ENCODE data around the gene PALLD. TPM values are rescaled to one million over a fixed set of nuclear protein-coding genes. Genes with fewer than 3 reads are reported as not detected.

The PALLD gene
- total RNA-seq, 1 experiment from 2014 or later: 6.5 TPM

DNA sequence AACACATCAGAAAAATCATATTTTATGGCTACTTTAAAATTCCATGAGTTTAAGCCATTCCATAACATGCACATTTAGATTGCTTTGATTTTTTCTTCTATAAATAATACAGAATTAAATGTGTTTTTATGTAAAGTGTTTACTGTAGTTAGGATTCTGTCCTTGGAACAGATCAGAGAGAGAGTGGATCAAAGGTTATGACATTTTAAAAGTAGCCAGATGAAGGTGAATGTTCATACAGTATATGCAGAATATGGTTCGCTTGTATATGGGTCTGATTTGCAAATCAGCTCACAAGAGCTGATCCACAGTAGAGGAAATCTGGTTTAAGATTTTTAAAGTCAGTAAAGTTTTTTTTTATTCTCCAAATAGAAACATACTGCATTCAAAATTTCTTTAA is 7.2 kb upstream of the PALLD start:
- in situ Hi-C loops (cut with HindIII; ENCODE audit: low pct_unique_long_range_greater_than_20kb, low sequenced_read_pairs) (no loop called here), intact Hi-C loops (cut with micrococcal nuclease; ENCODE audit: unreplicated experiment) (no loop called here)
- ATAC-seq: no peak
- no TSS peak for BruUV-seq (replicated peaks)
- CTCF ChIA-PET: no interaction called here
- H3K27me3 ChIP-seq (ENCODE audit: control insufficient read depth, insufficient read depth, low read length): no peaks in the 10 kb centered on the region
- TF ChIP-seq TCF7L2 (IDR thresholded peaks at IDR 0.05; ENCODE audit: low read depth, low read length): no peak
- TF ChIP-seq SIN3A (IDR thresholded peaks at IDR 0.05; ENCODE audit: borderline replicate concordance, insufficient read depth, low read depth, low read length): no peak
- no peak for TF ChIP-seq POLR2AphosphoS5 (IDR thresholded peaks at IDR 0.05; ENCODE audit: low read depth, low read length)
- TF ChIP-seq, protein P1, sequence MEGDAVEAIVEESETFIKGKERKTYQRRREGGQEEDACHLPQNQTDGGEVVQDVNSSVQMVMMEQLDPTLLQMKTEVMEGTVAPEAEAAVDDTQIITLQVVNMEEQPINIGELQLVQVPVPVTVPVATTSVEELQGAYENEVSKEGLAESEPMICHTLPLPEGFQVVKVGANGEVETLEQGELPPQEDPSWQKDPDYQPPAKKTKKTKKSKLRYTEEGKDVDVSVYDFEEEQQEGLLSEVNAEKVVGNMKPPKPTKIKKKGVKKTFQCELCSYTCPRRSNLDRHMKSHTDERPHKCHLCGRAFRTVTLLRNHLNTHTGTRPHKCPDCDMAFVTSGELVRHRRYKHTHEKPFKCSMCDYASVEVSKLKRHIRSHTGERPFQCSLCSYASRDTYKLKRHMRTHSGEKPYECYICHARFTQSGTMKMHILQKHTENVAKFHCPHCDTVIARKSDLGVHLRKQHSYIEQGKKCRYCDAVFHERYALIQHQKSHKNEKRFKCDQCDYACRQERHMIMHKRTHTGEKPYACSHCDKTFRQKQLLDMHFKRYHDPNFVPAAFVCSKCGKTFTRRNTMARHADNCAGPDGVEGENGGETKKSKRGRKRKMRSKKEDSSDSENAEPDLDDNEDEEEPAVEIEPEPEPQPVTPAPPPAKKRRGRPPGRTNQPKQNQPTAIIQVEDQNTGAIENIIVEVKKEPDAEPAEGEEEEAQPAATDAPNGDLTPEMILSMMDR (IDR thresholded peaks at IDR 0.05): no peak
- TF ChIP-seq, protein P2, sequence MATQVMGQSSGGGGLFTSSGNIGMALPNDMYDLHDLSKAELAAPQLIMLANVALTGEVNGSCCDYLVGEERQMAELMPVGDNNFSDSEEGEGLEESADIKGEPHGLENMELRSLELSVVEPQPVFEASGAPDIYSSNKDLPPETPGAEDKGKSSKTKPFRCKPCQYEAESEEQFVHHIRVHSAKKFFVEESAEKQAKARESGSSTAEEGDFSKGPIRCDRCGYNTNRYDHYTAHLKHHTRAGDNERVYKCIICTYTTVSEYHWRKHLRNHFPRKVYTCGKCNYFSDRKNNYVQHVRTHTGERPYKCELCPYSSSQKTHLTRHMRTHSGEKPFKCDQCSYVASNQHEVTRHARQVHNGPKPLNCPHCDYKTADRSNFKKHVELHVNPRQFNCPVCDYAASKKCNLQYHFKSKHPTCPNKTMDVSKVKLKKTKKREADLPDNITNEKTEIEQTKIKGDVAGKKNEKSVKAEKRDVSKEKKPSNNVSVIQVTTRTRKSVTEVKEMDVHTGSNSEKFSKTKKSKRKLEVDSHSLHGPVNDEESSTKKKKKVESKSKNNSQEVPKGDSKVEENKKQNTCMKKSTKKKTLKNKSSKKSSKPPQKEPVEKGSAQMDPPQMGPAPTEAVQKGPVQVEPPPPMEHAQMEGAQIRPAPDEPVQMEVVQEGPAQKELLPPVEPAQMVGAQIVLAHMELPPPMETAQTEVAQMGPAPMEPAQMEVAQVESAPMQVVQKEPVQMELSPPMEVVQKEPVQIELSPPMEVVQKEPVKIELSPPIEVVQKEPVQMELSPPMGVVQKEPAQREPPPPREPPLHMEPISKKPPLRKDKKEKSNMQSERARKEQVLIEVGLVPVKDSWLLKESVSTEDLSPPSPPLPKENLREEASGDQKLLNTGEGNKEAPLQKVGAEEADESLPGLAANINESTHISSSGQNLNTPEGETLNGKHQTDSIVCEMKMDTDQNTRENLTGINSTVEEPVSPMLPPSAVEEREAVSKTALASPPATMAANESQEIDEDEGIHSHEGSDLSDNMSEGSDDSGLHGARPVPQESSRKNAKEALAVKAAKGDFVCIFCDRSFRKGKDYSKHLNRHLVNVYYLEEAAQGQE (IDR thresholded peaks at IDR 0.05; ENCODE audit: insufficient read depth in 1 of 2, low read depth in 2 of 2, low read length in 1 of 2): no peak
- H3K4me3 ChIP-seq (ENCODE audit: low read depth in 2 of 2, low read length in 2 of 2): no peak overlapping the region
- H3K9me3 ChIP-seq (ENCODE audit: control insufficient read depth, insufficient read depth, low read depth, low read length): no peaks in the 10 kb centered on the region
- no peak for DNase-seq (ENCODE audit: low read depth, low spot score)
- POLR2A ChIA-PET: no interaction called here
- no peaks in the 10 kb centered on the region for H3K4me1 ChIP-seq (ENCODE audit: control insufficient read depth, insufficient read depth, low read length)
- H3K36me3 ChIP-seq (ENCODE audit: control insufficient read depth, insufficient read depth, low read length): no peaks in the 10 kb centered on the region
- no peak overlapping the region for H3K27ac ChIP-seq (ENCODE audit: low read length)

DNA sequence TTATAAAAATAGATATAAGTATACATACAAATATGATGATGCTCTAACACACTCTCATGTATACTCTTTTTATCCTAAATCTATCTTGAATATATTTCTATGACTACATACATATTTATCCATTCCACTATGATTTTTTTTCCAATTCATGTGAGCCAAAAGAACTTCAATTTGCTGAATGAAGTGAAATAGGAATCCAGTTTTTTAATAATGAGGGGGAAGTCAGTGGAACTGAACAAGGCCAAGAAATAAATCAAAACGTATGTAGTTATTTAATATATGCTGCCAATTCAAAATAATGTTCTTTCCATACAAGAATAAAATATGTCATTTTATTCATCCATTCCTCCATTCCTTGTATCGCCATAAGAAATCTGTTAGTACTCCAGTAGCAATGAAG is 6.1 kb upstream of the PALLD start:
- in situ Hi-C loops (cut with HindIII; ENCODE audit: low pct_unique_long_range_greater_than_20kb, low sequenced_read_pairs): no loop called here
- CTCF ChIA-PET: interaction anchor here (0.7 kb wide), 1 partner anchor 307 kb away, joined by 9 read pairs; no protein-coding TSS in a partner anchor
- no peaks in the 10 kb centered on the region for H3K36me3 ChIP-seq (ENCODE audit: control insufficient read depth, insufficient read depth, low read length)
- TF ChIP-seq, protein P2 (IDR thresholded peaks at IDR 0.05; ENCODE audit: insufficient read depth in 1 of 2, low read depth in 2 of 2, low read length in 1 of 2): no peak
- TF ChIP-seq TCF7L2 (IDR thresholded peaks at IDR 0.05; ENCODE audit: low read depth, low read length) (no peak), POLR2AphosphoS5 (IDR thresholded peaks at IDR 0.05; ENCODE audit: low read depth, low read length) (no peak), SIN3A (IDR thresholded peaks at IDR 0.05; ENCODE audit: borderline replicate concordance, insufficient read depth, low read depth, low read length) (no peak)
- TF ChIP-seq, protein P1 (IDR thresholded peaks at IDR 0.05): no peak
- ATAC-seq (no peak), DNase-seq (ENCODE audit: low read depth, low spot score) (no peak)
- no peaks in the 10 kb centered on the region for H3K27me3 ChIP-seq (ENCODE audit: control insufficient read depth, insufficient read depth, low read length)
- H3K4me3 ChIP-seq (ENCODE audit: low read depth in 2 of 2, low read length in 2 of 2): no peak overlapping the region
- intact Hi-C loops (cut with micrococcal nuclease; ENCODE audit: unreplicated experiment): no loop called here
- POLR2A ChIA-PET: no interaction called here
- H3K4me1 ChIP-seq (ENCODE audit: control insufficient read depth, insufficient read depth, low read length): no peaks in the 10 kb centered on the region
- no TSS peak for BruUV-seq (replicated peaks)
- no peak overlapping the region for H3K27ac ChIP-seq (ENCODE audit: low read length)
- H3K9me3 ChIP-seq (ENCODE audit: control insufficient read depth, insufficient read depth, low read depth, low read length): no peaks in the 10 kb centered on the region

Data from Panc1 (cell line).